Measurements from ENCODE around the gene PADI2.

GRCh38 chr1:17130138-17130635, 10.9 kb upstream of the PADI2 start:
- TF ChIP-seq POLR2A (IDR thresholded peaks at IDR 0.05; ENCODE audit: low read depth, low read length) (no peak), EZH2 (IDR thresholded peaks at IDR 0.05; ENCODE audit: borderline replicate concordance, low read depth, low read length, severe bottlenecking) (no peak), POLR2AphosphoS5 (IDR thresholded peaks at IDR 0.05; ENCODE audit: insufficient read depth, low read depth, low read length) (no peak), FOS (IDR thresholded peaks at IDR 0.05; ENCODE audit: borderline replicate concordance, insufficient read depth, low read length) (no peak), MYC (IDR thresholded peaks at IDR 0.05; ENCODE audit: low read depth, low read length) (no peak), JUN (IDR thresholded peaks at IDR 0.05; ENCODE audit: borderline replicate concordance, insufficient read depth, insufficient read length, low read depth) (no peak), GATA2 (IDR thresholded peaks at IDR 0.05; ENCODE audit: insufficient read depth, insufficient read length, low read depth, low read length) (no peak)
- TF ChIP-seq, protein P1, sequence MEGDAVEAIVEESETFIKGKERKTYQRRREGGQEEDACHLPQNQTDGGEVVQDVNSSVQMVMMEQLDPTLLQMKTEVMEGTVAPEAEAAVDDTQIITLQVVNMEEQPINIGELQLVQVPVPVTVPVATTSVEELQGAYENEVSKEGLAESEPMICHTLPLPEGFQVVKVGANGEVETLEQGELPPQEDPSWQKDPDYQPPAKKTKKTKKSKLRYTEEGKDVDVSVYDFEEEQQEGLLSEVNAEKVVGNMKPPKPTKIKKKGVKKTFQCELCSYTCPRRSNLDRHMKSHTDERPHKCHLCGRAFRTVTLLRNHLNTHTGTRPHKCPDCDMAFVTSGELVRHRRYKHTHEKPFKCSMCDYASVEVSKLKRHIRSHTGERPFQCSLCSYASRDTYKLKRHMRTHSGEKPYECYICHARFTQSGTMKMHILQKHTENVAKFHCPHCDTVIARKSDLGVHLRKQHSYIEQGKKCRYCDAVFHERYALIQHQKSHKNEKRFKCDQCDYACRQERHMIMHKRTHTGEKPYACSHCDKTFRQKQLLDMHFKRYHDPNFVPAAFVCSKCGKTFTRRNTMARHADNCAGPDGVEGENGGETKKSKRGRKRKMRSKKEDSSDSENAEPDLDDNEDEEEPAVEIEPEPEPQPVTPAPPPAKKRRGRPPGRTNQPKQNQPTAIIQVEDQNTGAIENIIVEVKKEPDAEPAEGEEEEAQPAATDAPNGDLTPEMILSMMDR (IDR thresholded peaks at IDR 0.05; ENCODE audit: extremely low read depth in 1 of 2, insufficient read depth in 1 of 2, low read depth in 1 of 2, low read length in 2 of 2) = no peak
- TF ChIP-seq, protein P2, sequence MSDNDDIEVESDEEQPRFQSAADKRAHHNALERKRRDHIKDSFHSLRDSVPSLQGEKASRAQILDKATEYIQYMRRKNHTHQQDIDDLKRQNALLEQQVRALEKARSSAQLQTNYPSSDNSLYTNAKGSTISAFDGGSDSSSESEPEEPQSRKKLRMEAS (IDR thresholded peaks at IDR 0.05; ENCODE audit: insufficient read depth, insufficient read length) = no peak
